MM.1S (cell line): ENCODE data around the gene PRDM1.

ENCODE experiments used
- DNase-seq: peaks from one replicate; pipeline ENCODE4 v3.0.0-alpha.2; 2015
- H2AFZ ChIP-seq: fragments of 300-600 bp; sonication (generic); 2 replicates; pipeline ENCODE4 v1.6.0; 2016; ENCODE audit warnings: antibody characterized with exemption, low read length
- H3F3A ChIP-seq: fragments of 300-600 bp; sonication (generic); 2 replicates; pipeline ENCODE4 v1.6.1; 2016; ENCODE audit warnings: mild to moderate bottlenecking, antibody characterized with exemption, low read length, moderate library complexity, mixed read lengths; ENCODE audit not compliant: insufficient read depth
- H3K27ac ChIP-seq: fragments of 300-600 bp; sonication (generic); 2 replicates; pipeline ENCODE4 v1.5.1; 2016; ENCODE audit warnings: mild to moderate bottlenecking, low read length
- H3K27me3 ChIP-seq: fragments of 300-600 bp; sonication (generic); replicated peaks from 2 replicates; pipeline ENCODE4 v1.6.0; 2016; ENCODE audit warnings: low read length; ENCODE audit not compliant: insufficient read depth
- H3K36me3 ChIP-seq: fragments of 300-600 bp; sonication (generic); replicated peaks from 2 replicates; pipeline ENCODE4 v1.6.1; 2016; ENCODE audit warnings: mild to moderate bottlenecking, low read length, mixed read lengths; ENCODE audit not compliant: insufficient read depth
- H3K4me1 ChIP-seq: fragments of 300-600 bp; sonication (generic); 2 replicates; pipeline ENCODE4 v1.6.1; 2016; ENCODE audit warnings: low read length, mixed read lengths
- H3K4me2 ChIP-seq: fragments of 300-600 bp; sonication (generic); 2 replicates; pipeline ENCODE4 v1.6.0; 2016; ENCODE audit warnings: low read depth, low read length
- H3K4me3 ChIP-seq: fragments of 300-600 bp; sonication (generic); 2 replicates; pipeline ENCODE4 v1.5.1; 2016; ENCODE audit warnings: low read length, mixed read lengths
- H3K79me2 ChIP-seq: fragments of 300-600 bp; sonication (generic); 2 replicates; pipeline ENCODE4 v1.6.1; 2016; ENCODE audit warnings: mixed run types, low read length, mixed read lengths
- H3K9ac ChIP-seq: fragments of 300-600 bp; sonication (generic); 2 replicates; pipeline ENCODE4 v1.6.1; 2016; ENCODE audit warnings: low read length, mixed read lengths
- H3K9me2 ChIP-seq: fragments of 300-600 bp; sonication (generic); replicated peaks from 2 replicates; pipeline ENCODE4 v1.6.1; 2016; ENCODE audit warnings: mild to moderate bottlenecking, low read length, mixed read lengths; ENCODE audit not compliant: insufficient read depth
- H3K9me3 ChIP-seq: fragments of 300-600 bp; sonication (generic); replicated peaks from 2 replicates; pipeline ENCODE4 v1.6.1; 2016; ENCODE audit warnings: mild to moderate bottlenecking, low read length, mixed read lengths; ENCODE audit not compliant: insufficient read depth
- H4K20me1 ChIP-seq: fragments of 300-600 bp; sonication (generic); 2 replicates; pipeline ENCODE4 v1.6.1; 2016; ENCODE audit warnings: mild to moderate bottlenecking, low read length, moderate library complexity, mixed read lengths; ENCODE audit not compliant: insufficient read depth
- EZH2 ChIP-seq: fragments of 300-600 bp; sonication (generic); optimal IDR thresholded peaks from 2 replicates; pipeline ENCODE3; 2017; ENCODE audit warnings: low read depth, mild to moderate bottlenecking, antibody characterized with exemption, low read length, mixed read lengths
- EZH2phosphoT487 ChIP-seq: fragments of 300-600 bp; sonication (generic); IDR thresholded peaks from 2 replicates; pipeline ENCODE4 v1.6.1; 2018; ENCODE audit warnings: antibody characterized with exemption, low read length
- TF ChIP-seq, protein P1 (sequence below): fragments of 300-600 bp; sonication (generic); IDR thresholded peaks from 2 replicates; pipeline ENCODE4 v1.5.1; 2016; ENCODE audit warnings: antibody characterized with exemption, low read length, mixed read lengths

PRDM1 gene

DNA sequence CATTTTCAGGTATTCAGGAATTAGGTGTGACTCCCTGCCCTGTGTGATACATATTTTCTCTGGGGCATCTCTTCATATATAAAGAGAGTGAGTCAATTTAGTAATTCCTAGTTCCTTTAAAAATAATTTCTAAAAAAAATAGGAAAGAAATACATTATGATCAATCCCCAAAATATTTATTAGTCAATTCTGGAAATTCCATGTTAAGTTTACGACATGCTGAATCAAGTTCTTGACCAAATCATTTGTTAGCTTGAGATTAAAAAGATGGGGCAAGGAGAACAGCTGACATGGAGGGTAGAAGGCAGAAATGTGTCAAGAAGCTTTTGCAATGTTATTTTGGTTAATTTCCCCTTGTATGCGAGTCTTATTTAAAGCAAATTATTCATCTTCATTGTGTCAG is 22.7 kb upstream of the PRDM1 start:
- no peaks in the 10 kb centered on the region for H3F3A ChIP-seq
- no peak overlapping the region for H3K9ac ChIP-seq
- H3K9me3 ChIP-seq, result no peaks in the 10 kb centered on the region
- no peak for DNase-seq
- H4K20me1 ChIP-seq, result no peaks in the 10 kb centered on the region
- TF ChIP-seq EZH2 (no peak), EZH2phosphoT487 (no peak)
- TF ChIP-seq, protein P1, sequence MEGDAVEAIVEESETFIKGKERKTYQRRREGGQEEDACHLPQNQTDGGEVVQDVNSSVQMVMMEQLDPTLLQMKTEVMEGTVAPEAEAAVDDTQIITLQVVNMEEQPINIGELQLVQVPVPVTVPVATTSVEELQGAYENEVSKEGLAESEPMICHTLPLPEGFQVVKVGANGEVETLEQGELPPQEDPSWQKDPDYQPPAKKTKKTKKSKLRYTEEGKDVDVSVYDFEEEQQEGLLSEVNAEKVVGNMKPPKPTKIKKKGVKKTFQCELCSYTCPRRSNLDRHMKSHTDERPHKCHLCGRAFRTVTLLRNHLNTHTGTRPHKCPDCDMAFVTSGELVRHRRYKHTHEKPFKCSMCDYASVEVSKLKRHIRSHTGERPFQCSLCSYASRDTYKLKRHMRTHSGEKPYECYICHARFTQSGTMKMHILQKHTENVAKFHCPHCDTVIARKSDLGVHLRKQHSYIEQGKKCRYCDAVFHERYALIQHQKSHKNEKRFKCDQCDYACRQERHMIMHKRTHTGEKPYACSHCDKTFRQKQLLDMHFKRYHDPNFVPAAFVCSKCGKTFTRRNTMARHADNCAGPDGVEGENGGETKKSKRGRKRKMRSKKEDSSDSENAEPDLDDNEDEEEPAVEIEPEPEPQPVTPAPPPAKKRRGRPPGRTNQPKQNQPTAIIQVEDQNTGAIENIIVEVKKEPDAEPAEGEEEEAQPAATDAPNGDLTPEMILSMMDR, result no peak
- H3K4me2 ChIP-seq, result no peak overlapping the region
- H3K36me3 ChIP-seq, result no peaks in the 10 kb centered on the region
- H3K79me2 ChIP-seq, result peaks cover 55% of the 10 kb centered on the region
- no peak overlapping the region for H3K4me3 ChIP-seq
- no peaks in the 10 kb centered on the region for H3K4me1 ChIP-seq
- no peaks in the 10 kb centered on the region for H3K9me2 ChIP-seq
- H3K27ac ChIP-seq, result no peak overlapping the region
- no peak overlapping the region for H2AFZ ChIP-seq
- no peaks in the 10 kb centered on the region for H3K27me3 ChIP-seq

DNA sequence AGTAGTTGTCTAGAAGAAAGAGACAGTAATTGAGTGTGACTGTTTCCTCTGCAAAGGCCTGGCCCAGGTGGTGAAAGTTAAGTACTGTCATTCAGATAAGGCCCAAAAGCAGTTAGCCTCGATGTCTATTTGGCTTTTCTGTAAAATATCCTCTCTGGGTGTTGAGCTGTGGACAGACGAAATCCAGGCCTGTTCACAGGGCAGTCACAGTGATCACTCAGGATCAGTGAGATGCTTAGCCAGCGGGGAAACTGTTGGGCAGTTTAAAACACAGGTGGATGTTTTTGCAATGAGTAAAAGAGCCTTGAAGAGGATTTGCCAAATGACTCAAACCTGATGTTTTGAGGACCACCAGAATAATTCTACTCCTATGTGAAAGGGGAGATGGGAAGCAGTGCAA is 22.0 kb upstream of the PRDM1 start:
- H3K27ac ChIP-seq, result no peak overlapping the region
- H3K36me3 ChIP-seq, result no peaks in the 10 kb centered on the region

DNA sequence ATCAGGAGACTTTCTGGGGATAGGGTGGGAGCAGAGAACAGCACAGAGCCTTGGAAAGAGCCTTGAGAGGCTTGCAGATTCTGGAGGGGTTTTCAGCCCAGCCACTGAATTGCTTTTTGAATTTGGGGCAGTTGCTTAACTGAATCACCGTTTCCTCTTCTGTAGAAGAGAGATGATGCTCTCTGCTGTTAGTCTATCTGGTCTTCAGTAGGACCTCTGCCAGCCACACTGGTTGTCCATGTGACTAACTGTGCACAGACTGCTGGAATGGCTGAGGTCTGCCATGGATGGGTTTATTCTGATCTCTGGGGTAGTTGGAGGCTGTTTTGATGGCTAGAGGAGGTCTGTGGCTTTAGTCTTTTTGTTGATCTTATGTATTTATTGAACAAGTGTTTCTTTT is 21.4 kb upstream of the PRDM1 start:
- H3K27me3 ChIP-seq, result no peaks in the 10 kb centered on the region
- H3K9me2 ChIP-seq, result no peaks in the 10 kb centered on the region
- TF ChIP-seq, protein P1, result no peak
- TF ChIP-seq EZH2 (no peak), EZH2phosphoT487 (no peak)
- H3K27ac ChIP-seq, result no peak overlapping the region
- no peak for DNase-seq
- H2AFZ ChIP-seq, result no peak overlapping the region
- no peaks in the 10 kb centered on the region for H3K9me3 ChIP-seq
- no peaks in the 10 kb centered on the region for H3F3A ChIP-seq
- H3K79me2 ChIP-seq, result peaks cover 55% of the 10 kb centered on the region
- no peak overlapping the region for H3K9ac ChIP-seq
- H3K4me1 ChIP-seq, result no peaks in the 10 kb centered on the region
- H3K4me2 ChIP-seq, result no peak overlapping the region
- H4K20me1 ChIP-seq, result no peaks in the 10 kb centered on the region
- H3K36me3 ChIP-seq, result no peaks in the 10 kb centered on the region
- no peak overlapping the region for H3K4me3 ChIP-seq

More for the DNA sequence above, 22.0 kb upstream of the PRDM1 start:
- Histone ChIP-seq H3K27me3 (no peaks in the 10 kb centered on the region), H4K20me1 (no peaks in the 10 kb centered on the region), H3K9ac (no peak overlapping the region), H3K9me2 (no peaks in the 10 kb centered on the region), H3F3A (no peaks in the 10 kb centered on the region), H3K4me3 (no peak overlapping the region), H3K4me1 (no peaks in the 10 kb centered on the region), H2AFZ (no peak overlapping the region), H3K79me2 (peaks cover 60% of the 10 kb centered on the region), H3K4me2 (no peak overlapping the region), H3K9me3 (no peaks in the 10 kb centered on the region)
- no peak for TF ChIP-seq EZH2phosphoT487
- TF ChIP-seq, protein P1, result no peak
- no peak for TF ChIP-seq EZH2
- no peak for DNase-seq
